GM18951 (cell line): Measurements from ENCODE around the gene RSRC2.
"Not testable (repeated sequence)": the region's sequence is repeated elsewhere in the genome, so short reads cannot be mapped to it uniquely, and the experiment has no call there.

Experiments used
- POLR2A ChIP-seq: IDR thresholded peaks from 4 replicates; pipeline ENCODE4 v1.6.1; 2011; ENCODE audit warnings: mild to moderate bottlenecking; ENCODE audit not compliant: insufficient read length, insufficient read depth; ENCODE audit errors: extremely low read depth
- in situ Hi-C: fragments of 300-500 bp; cut with MboI; formaldehyde crosslinking; loops from one replicate; pipeline ENCODE4 v1.12.0; 2022; ENCODE audit warnings: low sequenced_read_pairs, mixed read lengths, inconsistent platforms; ENCODE audit not compliant: unreplicated experiment

The RSRC2 gene

DNA sequence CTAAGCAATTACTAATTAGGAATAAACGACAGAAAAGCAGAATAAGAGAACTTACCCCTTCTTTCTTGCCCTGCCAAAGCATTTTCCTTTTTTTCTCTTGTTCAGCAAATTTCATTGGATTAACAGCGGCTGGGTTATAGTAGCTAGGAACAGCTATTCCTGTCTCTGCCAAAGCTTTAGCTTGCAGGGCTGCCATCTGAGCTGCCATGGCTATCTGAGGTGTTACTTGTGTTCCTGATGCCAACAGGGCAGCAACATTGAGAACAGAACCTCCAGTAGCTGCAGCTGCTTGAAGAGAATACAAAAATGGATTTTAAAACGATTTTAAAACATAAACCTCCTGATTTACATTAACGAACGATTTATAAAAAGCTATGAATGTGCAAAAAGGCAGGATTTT lies 18.6 kb downstream of the RSRC2 start:
- in situ Hi-C loops, result no loop called here
- no peak for TF ChIP-seq POLR2A

DNA sequence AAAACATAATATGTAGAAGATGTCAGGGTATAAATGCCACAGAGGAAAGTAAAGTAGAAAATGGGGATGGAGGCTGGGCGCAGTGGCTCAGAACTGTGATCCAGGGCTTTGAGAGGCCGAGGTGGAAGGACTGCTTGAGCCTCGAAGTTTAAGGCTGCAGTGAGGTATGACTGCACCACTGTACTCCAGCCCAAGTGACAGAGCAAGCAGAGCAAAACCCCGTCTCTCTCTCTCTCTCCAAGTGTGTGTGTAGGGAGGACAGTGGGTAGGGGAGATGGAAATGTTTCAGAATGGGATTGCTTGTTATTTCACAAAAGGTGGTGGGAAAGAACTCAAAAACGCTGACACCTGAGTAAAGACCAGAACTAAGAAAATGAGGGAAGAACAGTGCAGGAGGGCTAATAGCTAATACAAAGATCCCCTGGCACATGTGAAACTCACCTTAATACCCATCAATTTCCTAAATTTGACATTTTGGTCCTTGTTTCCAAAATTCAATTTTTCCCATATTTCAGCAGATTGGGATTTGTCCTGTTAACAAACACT lies 20.3 kb downstream of the RSRC2 start:
- in situ Hi-C loops, result no loop called here
- no peak for TF ChIP-seq POLR2A

DNA sequence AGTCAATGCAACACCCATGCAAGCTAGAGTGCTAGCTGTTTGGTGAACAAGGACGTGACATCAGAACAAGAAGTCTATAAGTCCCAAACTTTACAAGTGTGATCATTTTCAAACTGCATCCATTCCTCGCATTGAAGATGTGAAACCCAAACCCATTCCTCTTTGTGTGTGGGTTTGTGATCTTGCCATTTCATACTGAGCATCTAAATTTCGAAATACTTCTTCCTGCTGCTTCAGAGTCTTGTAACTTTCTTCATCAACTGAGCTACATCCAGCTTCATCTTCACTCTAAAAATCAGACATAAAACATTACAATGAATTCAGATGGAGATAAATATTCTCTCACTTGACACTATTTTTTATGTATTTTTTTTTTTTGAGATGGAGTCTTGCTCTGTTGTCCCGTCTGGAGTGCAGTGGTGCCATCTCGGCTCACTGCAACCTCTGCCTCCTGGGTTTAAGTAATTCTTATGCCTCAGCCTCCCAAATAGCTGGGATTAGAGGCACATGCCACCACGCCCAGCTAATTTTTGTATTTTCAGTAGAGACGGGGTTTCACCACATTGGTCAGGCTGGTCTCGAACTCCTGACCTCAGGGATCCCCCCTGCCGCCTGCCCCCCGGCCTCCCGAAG lies 21.2 kb downstream of the RSRC2 start:
- in situ Hi-C loops, result no loop called here
- no peak for TF ChIP-seq POLR2A

DNA sequence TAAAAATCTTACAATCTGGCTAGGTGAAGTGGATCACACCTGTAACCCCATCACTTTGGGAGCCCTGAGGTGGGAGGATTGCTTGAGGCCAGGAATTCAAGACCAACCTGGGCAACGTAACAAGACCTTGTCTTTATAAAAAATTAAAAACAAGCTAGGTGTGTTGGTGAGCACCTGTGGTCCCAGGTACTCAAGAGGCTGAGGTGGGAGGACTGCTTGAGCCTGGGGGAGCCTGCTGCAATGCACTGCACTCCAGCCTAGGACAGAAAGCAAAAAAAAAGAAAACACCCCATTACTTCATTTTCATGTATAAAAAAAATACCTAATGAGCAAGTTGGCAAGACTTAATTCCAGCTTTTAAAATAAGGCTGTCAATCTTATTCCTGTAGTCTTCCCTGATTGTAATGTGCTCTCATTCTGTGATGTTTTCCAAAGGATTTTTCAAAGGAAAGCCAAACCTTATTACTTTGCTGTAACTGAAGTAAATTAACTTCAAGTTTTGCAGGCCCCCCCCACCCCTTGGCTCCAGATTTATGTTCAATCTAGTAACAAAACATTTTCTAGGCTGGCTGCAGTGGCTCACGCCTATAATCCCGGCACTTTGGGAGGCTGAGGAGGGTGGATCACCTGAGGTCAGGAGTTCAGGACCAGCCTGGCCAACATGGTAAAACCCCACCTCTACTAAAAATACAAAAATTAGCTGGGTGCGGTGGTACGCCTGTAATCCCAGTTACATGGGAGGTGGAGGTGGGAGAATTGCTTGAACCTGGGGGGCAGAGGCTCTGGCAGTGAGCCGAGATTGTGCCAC lies 22.7 kb downstream of the RSRC2 start:
- in situ Hi-C loops, result no loop called here
- no peak for TF ChIP-seq POLR2A

DNA sequence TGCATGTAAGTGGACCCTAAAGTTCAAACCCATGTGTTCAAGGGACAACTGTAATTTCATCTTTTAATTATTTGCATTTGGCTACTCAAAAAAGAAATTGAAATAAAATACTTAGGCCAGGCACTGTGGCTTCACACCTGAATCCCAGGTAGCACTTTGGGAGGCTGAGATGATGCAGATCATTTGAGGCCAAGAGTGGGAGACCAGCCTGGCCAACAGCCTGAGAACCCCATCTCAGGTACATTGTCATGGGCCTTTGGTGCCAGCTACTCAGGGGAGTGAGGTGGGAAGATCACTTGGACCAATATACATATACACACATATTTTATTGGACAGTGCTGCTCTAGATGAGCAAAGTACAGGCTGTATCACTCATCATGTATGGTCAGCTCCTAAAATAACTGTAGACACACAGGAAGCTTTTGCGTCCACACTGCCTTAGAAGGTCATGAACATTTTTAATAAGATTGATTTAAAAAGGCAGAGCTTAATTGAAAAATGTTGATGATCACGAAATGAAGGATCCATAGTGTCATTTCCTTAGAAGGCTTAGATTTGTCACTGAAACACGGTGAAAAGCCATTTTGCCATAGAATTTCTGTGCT lies 23.5 kb downstream of the RSRC2 start:
- in situ Hi-C loops, result no loop called here

DNA sequence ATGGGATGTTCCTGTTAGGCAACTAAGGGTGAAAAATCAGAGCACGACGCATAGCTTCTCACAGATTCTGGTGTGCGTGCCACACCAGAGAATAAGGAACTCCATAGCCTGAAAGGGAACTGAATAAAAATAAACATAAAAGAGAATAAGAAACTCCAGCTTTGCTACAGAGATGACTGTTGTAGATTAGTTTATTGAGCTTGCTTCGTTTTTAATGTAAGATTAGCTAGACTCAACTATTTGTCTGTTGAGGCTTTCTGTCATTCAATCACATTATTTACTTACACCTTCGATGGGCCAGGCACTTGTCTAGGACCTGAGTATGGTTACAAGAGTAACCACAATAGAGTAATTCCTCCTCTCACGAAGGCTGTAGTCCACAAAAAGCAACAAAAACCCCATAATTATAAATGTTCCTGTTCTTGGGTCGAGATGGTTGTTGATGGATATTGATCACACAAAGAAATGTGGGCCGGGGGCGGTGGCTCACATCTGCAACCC lies 25.2 kb downstream of the RSRC2 start:
- TF ChIP-seq POLR2A, result no peak
- in situ Hi-C loops, result no loop called here

More for the DNA sequence above, 23.5 kb downstream of the RSRC2 start:
- TF ChIP-seq POLR2A, result peak; percentile 21

DNA sequence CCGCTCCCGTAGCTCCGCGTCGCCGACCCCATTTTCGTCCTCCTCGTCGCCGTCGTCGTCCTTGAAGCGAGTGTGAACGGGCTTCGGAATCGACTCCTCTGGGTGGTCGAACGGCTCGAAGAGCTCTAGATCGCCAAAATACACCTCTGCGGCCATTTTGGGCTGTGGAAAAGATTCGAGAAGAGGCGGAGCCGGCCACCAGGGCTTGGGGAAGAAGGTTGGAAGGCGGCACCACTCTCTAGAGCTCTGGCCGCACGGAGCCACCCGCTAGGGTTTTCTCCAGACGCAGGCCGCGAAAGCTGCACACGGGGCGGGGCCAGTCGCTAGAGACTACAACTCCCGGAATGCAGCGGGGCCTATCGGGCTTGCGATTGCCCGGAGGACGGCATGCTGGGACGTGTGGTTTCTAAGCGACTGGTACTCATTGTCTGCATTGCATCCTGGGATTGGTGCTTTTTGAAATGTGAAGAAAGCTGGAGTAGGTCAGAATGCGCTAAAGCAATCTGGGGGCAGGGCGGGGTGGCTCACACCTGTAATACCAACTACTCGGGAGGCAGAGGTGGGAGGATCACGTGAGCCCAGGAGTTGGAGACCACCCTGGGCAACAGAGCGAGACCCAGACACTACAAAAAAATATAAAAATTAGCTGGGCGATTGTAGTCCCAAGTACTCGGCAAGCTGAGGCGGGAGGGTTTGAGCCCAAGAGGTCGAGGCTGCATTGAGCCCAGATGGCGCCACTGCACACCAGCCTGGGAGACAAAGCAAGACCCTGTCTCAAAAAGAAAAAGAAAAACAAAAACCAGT lies 25.8 kb downstream of the RSRC2 start, which contains the start of gene ZCCHC8:
TSS of gene ZCCHC8 (minus strand) at position 248 of the 804 bp plus-strand sequence. CDS start at position 156, 92 bp downstream.
- TF ChIP-seq POLR2A, result peak; percentile 82
- in situ Hi-C loops, result no loop called here

DNA sequence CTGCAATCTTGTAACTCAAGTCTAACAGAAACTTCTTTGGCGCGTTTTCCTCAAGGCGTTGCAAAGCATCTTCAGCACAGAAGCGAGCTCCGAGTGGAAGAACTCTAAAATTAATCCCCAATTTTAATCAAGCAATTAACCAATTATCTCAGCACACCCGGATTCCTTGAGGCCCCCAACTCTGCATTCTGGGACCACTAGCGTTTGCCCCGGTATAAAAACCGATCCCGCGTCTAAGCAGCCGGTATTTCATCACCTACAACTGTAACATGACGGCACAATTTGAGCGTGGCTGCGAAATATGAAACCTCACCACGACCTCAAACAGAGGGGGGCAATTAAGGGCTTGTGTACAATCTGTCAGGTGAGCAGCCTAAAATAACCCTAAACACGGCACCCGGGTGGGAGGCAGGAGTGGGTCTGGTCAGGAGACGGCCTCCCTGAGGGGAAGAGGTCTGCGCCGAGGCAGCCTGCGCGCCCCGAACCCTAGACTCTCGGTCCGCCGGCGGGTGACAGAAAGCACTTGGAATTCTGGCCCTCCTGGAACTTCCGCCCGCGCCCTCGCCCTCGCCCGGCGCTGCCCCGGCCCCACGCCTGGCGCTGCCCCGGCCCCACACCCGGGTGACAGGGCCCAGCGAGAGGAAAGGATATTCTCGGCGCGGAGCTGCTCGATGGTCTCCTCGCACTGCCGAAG lies 26.6 kb downstream of the RSRC2 start:
- no peak for TF ChIP-seq POLR2A
- in situ Hi-C loops, result loop anchor here (10.0 kb wide), 1 partner anchor 245 kb away; no protein-coding TSS in a partner anchor

DNA sequence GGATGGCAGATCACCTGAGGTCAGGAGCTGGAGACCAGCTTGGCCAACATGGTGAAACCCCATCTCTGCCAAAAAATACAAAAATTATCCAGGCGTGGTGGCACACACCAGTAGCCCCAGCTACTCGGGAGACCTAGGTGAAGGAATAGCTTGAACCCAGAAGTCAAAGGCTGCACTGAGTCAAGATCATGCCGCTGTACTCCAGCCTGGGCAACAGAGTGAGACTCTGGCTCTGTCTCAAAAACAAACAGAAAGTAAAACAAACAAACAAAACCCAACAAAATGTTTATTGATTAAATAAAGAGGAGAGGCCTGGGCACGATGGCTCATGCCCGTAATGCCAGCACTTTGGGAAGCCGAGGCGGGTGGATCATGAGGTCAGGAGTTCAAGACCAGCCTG lies 31.5 kb downstream of the RSRC2 start:
- in situ Hi-C loops, result loop anchor here (10.0 kb wide), 1 partner anchor 250 kb away; no protein-coding TSS in a partner anchor
- no peak for TF ChIP-seq POLR2A

DNA sequence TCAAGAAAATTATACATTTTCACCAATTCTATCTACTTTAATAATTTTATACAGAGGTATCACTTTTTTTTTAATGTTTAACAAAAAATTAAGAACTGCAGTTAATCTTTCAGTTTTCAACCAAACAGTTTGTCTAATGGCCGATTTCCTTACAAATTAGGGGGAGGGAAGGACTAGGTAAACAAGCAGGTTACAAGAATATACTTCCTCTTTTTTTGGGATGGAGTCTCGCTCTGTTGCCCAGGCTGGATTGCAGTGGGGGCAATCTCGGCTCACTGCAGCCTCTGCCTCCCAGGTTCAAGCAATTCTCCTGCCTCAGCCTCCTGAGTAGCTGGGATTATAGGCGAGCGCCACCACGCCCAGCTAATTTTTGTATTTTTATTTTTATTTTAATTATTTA lies 33.5 kb downstream of the RSRC2 start:
- in situ Hi-C loops, result loop anchor here (10.0 kb wide), 1 partner anchor 252 kb away; no protein-coding TSS in a partner anchor

DNA sequence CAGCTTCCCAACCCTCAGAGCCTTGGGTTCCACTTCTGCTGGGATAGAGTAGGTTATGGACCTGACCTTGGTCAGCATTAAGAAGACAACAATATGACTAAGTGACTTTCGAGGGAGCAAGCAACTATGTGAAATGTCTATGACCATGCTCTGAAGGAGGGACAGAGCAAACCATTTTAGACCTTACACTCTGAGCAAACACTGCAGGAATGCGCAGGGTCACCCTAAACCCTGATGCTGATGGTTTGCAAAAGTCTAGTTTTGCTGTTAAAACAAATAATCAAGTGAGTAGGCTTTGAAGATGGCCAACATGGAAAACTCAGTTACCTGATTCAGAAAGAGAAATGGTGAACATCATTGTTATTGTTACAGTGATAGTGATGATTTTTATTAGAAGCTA lies 34.7 kb downstream of the RSRC2 start:
- no peak for TF ChIP-seq POLR2A
- in situ Hi-C loops, result loop anchor here (10.0 kb wide), 1 partner anchor 253 kb away; no protein-coding TSS in a partner anchor

DNA sequence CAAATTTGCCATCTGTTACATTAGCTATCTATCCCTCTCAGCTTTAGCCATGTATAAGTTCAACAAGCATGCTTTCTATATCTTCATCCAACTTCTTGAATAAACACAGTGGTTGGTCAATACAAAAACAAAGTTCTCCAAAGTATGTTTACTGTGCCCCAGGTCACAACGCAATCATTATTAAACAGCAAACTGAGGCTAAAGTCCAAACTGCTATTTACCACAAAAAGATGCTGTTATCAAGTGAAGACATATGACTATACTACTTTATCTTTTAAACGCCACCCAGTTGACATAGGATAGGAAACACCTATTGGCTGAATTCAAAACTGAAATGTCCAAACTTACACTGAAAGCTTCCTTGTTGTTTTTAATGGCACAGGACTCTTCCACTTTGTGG lies 37.7 kb downstream of the RSRC2 start:
- TF ChIP-seq POLR2A, result no peak
- in situ Hi-C loops, result no loop called here

DNA sequence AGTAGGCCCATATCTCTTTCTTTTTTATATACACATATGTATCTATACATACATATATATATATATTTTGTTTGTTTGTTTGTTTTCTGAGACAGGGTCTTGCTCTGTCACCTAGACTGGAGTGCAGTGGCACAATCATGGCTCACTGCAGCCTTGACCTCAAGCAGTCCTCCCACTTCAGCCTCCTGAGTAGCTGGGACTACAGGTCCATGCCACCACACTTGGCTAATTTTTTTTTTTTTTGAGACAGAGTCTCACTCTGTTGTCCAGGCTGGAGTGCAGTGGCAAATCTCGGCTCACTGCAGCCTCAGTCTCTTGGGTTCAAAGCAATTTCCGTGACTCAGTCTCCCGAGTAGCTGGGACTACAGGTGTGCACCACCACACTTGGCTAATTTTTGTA lies 38.9 kb downstream of the RSRC2 start:
- in situ Hi-C loops, result not testable (repeated sequence)
